Measurements from ENCODE around the gene OPN5.
"Not testable (repeated sequence)": the region's sequence is repeated elsewhere in the genome, so short reads cannot be mapped to it uniquely, and the experiment has no call there.

OPN5 gene

DNA sequence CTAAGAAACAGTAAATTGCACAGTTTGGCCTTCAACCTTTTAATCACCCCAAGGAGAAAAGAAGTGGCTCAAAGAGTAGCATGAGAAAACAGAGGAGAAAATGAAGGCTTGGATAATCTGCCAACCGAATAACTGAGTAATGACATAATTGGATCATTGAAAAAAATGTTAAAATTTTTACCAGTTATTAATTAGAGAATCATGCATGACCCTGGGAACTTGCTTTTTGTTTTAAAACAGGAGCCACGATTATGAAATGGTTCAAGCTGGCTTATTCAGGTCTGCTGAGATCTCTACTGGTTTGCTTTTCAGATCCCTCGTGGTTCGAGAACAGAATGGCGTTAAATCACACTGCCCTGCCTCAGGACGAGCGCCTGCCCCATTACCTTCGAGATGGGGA lies at the start of gene OPN5:
TSS of gene OPN5 (plus strand) at position 301 of the 400 bp plus-strand sequence. CDS start at position 336, 35 bp downstream.
- DNase-seq: no peak

GRCh38 chr6:47733879-47734558 lies 47.8 kb upstream of the OPN5 start:
- no peak for DNase-seq

- no peak for DNase-seq
Observed at GRCh38 chr6:47734831-47735481, 46.9 kb upstream of the OPN5 start.

- DNase-seq: no peak
Observed at GRCh38 chr6:47736083-47736700, 45.6 kb upstream of the OPN5 start.

- DNase-seq: no peak
Observed at GRCh38 chr6:47737406-47737805, 44.4 kb upstream of the OPN5 start.

- no peak for DNase-seq
Observed at GRCh38 chr6:47740714-47741113, 41.1 kb upstream of the OPN5 start.

- no peak for DNase-seq
Observed at GRCh38 chr6:47741807-47742206, 40.0 kb upstream of the OPN5 start.

- no peak for DNase-seq
Observed at GRCh38 chr6:47743744-47744143, 38.1 kb upstream of the OPN5 start.

GRCh38 chr6:47745269-47745668 lies 36.6 kb upstream of the OPN5 start:
- not testable (repeated sequence) for DNase-seq

- DNase-seq: no peak
Observed at GRCh38 chr6:47749757-47750156, 32.1 kb upstream of the OPN5 start.

GRCh38 chr6:47752801-47753200 lies 29.0 kb upstream of the OPN5 start:
- DNase-seq: no peak

GRCh38 chr6:47759364-47759763 lies 22.5 kb upstream of the OPN5 start:
- DNase-seq: no peak

GRCh38 chr6:47762502-47762901 lies 19.3 kb upstream of the OPN5 start:
- DNase-seq: no peak

DNA sequence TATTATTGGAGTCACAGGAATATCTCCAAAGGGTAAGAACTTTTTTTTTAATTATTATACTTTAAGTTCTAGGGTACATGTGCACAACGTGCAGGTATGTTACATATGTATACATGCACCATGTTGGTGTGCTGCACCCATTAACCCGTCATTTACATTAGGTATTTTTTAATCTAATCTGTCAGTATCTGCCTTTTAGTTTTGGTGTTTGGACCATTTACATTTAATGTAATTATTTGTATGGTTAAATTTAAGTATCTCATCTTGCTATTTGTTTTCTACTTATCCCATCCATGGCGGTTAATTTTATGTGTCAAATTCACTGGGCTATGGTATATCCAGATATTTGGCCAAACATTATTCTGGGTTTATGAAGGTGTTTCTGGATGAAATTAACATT lies 15.4 kb upstream of the OPN5 start:
- DNase-seq: no peak

DNA sequence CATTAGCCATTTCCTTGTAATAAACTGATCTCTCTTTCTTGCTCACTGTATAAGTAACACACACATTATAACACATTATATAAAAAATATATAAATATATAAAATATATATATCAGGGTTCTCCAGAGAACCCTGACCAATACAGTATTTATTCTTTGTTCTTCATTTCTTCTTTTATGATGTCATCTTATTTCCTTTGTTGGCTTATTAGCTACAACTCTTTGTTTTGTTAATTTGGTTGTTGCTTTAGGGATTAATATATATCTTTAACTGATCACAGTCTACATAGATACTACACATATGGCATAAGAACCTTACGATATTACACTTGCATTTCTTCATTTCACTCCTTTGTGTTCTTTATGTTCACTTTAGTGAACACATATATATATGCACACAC lies 14.7 kb upstream of the OPN5 start:
- no peak for DNase-seq

DNA sequence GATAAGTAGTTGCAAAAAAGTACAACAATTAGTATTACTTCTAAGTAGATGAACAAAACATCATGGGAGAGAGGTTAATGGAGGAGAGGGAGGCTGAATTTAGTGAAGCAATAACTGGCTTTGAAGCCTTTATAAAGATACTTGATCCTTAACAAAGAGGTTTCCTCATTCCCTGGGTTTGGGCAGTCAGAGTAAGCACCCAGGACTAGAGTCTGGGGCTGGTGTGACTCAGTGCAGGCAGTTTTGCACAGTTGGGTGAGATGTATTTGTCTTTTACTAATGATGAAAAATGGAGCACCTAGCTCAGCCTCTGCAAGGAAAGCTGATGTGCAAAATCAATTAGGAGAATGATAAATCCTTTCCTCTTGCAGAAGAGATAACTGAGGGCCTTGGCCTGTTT lies 11.8 kb upstream of the OPN5 start:
- DNase-seq: no peak

DNA sequence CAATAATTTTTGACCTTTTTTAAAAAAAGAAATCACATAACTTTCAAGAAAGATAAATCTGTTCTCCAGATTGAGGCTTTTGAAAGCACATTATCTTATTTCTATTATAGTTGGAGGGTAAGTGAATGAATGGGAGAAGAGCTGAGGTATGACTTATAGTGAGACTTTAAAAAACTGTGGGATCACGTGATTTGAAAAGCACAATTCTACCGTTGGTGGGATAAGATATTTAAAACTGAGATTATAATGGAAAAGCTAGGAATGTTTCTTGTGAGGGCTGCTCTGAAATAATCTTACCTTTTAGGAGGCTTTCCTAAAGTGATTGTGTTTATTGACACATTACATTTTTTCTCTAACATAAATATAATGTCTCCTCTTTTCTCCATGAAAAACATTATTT lies 9.5 kb upstream of the OPN5 start:
- no peak for DNase-seq

DNA sequence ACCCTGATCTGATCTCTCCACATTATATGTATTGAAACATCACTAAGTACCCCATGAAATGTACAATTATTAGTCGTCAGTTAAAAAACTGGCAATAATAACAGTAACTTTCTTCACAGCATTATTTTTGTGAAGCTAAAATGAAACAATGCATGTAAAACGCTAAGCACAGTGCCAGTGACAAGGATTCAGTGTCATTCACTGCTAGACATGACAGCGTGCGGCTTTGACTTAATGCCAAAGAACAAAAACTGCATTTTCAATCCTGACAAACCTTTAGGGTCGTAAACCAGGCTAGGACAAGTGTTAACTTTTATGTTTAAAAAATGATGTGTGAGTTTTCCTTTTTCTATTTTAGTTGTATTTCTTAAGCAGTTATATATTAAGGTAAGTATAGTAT lies 8.8 kb upstream of the OPN5 start:
- no peak for DNase-seq

GRCh38 chr6:47780510-47781356 lies 1.1 kb upstream of the OPN5 start:
- DNase-seq: peak; percentile 56

DNA sequence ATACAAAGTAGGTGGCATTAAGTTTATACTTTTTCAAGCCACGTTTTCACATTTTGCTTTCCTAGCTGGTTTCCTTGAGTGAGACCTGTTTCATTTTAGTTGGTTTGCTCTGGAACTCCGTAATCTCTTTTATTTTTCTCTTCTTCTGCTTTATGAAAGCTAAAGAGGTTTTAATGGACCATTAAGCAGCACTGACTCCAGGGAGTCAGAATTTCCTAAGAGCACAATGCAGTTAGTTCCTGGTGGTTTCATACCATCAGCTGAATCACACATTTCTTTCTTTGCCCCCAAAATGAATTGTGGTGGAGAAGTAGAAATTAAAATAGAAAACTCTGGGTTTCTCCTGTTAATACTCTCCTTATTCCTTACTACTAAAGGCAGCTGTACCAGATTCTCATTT lies 3.4 kb downstream of the OPN5 start:
- no peak for DNase-seq

- DNase-seq: peak; percentile 51
Observed at GRCh38 chr6:47787620-47788497, 6.0 kb downstream of the OPN5 start.

GRCh38 chr6:47788498-47788884 lies 6.7 kb downstream of the OPN5 start:
- DNase-seq: no peak

Data from NCI-H2029 (cell line).